ENCODE results near the gene DHDH.

DNA sequence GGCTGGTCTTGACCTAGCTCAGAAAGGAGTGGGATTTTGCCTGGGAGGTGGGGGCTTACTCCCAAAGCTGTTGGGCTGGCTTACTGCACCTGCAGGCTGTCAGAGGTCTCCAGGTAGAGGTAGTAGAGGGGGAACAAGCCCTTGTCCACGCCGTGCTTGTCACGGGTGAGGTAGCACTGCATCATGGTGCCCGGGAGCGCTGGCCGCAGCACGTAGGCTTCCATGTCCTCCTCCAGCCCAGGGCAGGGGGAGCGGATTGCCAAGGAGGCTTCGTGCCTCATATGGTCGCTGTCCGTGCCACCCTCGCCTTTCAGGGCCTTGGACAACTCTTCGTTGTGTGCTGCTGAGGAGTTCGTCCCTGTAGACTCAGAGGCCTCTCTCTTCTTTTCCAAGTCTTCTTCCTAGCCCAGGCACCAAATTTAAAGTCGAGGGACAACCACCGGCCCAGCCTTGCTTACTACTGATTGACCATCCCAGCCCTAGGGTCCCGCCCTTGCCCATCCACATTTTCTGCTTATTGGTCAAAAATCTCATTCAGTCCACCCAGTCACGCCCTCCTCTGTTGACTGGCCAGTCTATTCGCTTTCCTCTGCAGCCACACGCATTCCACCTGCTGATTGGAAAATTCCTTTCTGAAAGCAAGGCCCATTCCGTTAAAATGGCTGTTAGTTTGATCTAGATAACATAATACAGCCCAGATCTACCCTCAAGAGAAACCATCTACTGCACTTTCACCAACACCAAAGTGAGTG lies 45.5 kb upstream of the DHDH start:
- TF ChIP-seq CTCF (IDR thresholded peaks at IDR 0.05) = no peak
- TF ChIP-seq POLR2A (IDR thresholded peaks at IDR 0.05) = no peak
